Psoas muscle (tissue), 8 donors: ENCODE measurements around the gene NCSTN. TPM values are rescaled to one million over a fixed set of nuclear protein-coding genes. Genes with fewer than 3 reads are reported as not detected.

Source experiments
- ATAC-seq, 4 donors: fragments of 200-7000 bp; cut with Tn5 transposase; one replicate each; pipeline ENCODE4 v1.9.1; 2020; ENCODE audit warnings: moderate library complexity in 3 of 4, mild to moderate bottlenecking in 2 of 4
- DNase-seq, 2 donors: peaks; one replicate each; pipeline ENCODE4 v3.0.0-alpha.2; 2020
- H3K27ac ChIP-seq: fragments of 200-600 bp; one replicate; pipeline ENCODE4 v1.8.0; 2022
- H3K27me3 ChIP-seq, 3 donors: fragments of 200-600 bp in 1 of 3; one replicate each; pipeline versions ENCODE4 v1.6.1 to v1.8.0; 2013 to 2022; ENCODE audit warnings: low read length in 2 of 3, mild to moderate bottlenecking in 2 of 3, moderate library complexity in 1 of 3; ENCODE audit not compliant: insufficient read depth in 3 of 3
- H3K36me3 ChIP-seq, 2 donors: fragments of 200-600 bp in 1 of 2; one replicate each; pipeline versions ENCODE4 v1.6.1 to v1.8.0; 2013 to 2022; ENCODE audit warnings: low read depth in 1 of 2, mild to moderate bottlenecking in 1 of 2, moderate library complexity in 1 of 2; ENCODE audit not compliant: insufficient read depth in 1 of 2
- H3K4me1 ChIP-seq: fragments of 200-600 bp; one replicate; pipeline ENCODE4 v1.8.0; 2022
- H3K4me3 ChIP-seq: fragments of 200-600 bp; one replicate; pipeline ENCODE4 v1.8.0; 2022; ENCODE audit warnings: mild to moderate bottlenecking
- H3K9me3 ChIP-seq: fragments of 200-600 bp; one replicate; pipeline ENCODE4 v1.8.0; 2022
- WGBS, 3 donors: extraction: QIAGEN DNeasy Blood & Tissue Kit; methylation state at CpG; one replicate each; pipeline versions ENCODE4 v1.1.6 to v1.1.7; 2013; 5-methylcytosine and 5-hydroxymethylcytosine counted together
- intact Hi-C, 2 donors: fragments of 100-400 bp; cut with DNase I; formaldehyde crosslinking; loops; one replicate each; pipeline versions ENCODE4 v1.11.0 to v1.14.2; 2022
- polyA plus RNA-seq, 3 donors: library from polyadenylated mRNA; stranded (reverse); fragments of 200-250 nt; gene quantifications; one replicate each; pipeline ENCODE4 v1.2.3, GENCODE V29; 2013
- total RNA-seq, 4 donors: library from RNA; stranded (reverse); fragmentation: NEBNext Ultra II Directional in 2 of 4; extraction: Animal tissue kit (Norgen Biotek cat#: 25700) in 2 of 4; gene quantifications; one replicate each; pipeline versions ENCODE4 v1.2.1 to v1.2.4, GENCODE V29; 2021 to 2023
- TF ChIP-seq, protein P1 (sequence below): fragments of 200-600 bp; IDR thresholded peaks from one replicate; pipeline ENCODE4 v1.8.0; 2022; ENCODE audit warnings: antibody characterized with exemption
- donor health status: healthy with polysubstance abuse.
- donor health status: DM: no; HTN: no; CAD: no; lungs with moderate emphysema.
- donor health status: Bipolar disorder and iron deficiency.
- donor health status: healthy.
- donor health status: DM: yes; HTN: yes; CAD: no.
- donor health status: DM: no; HTN: no; CAD: no.
- donor health status: DM: no; HTN: no; CAD: no.
- donor health status: DM: yes; HTN: yes; CAD: no.

The NCSTN gene
- total and polyA plus RNA-seq, 7 donors, result 23.5 to 49.8 (median 33.6) TPM

DNA sequence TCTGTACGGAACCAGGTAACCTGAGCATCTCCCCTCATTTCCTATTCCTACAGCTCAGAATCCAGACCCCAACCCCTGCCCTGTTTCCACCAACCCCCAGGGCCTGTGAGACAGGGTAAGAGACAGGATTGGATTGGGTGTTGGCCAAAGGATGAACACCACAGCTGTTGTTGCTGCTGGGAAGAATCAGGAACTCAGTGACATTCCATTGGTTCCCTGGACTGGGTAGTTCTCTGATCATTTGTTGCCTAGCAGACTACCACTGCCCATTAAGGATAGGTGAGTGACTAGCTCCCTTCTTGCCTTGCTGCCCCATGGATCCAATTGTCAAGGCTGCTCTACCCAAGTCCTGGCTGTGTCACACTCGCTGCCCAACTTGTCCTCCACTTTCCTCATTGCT lies 10.0 kb downstream of the NCSTN start:
- no peak overlapping the region for H3K4me3 ChIP-seq
- H3K9me3 ChIP-seq, result no peaks in the 10 kb centered on the region
- H3K4me1 ChIP-seq, result peaks cover 32% of the 10 kb centered on the region
- H3K27me3 ChIP-seq, result no peaks in the 10 kb centered on the region
- DNase-seq, result no peak
- ATAC-seq, result peak; percentile 32 to 61 (median 48)
- WGBS, 3 donors, result 75 to 86% (median 79%) methylated on average over 2 of the region's 2 CpGs
- intact Hi-C loops, result no loop called here
- H3K27ac ChIP-seq, result no peak overlapping the region
- TF ChIP-seq, protein P1, sequence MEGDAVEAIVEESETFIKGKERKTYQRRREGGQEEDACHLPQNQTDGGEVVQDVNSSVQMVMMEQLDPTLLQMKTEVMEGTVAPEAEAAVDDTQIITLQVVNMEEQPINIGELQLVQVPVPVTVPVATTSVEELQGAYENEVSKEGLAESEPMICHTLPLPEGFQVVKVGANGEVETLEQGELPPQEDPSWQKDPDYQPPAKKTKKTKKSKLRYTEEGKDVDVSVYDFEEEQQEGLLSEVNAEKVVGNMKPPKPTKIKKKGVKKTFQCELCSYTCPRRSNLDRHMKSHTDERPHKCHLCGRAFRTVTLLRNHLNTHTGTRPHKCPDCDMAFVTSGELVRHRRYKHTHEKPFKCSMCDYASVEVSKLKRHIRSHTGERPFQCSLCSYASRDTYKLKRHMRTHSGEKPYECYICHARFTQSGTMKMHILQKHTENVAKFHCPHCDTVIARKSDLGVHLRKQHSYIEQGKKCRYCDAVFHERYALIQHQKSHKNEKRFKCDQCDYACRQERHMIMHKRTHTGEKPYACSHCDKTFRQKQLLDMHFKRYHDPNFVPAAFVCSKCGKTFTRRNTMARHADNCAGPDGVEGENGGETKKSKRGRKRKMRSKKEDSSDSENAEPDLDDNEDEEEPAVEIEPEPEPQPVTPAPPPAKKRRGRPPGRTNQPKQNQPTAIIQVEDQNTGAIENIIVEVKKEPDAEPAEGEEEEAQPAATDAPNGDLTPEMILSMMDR, result no peak
- H3K36me3 ChIP-seq, result peaks cover 37 to 98% of the 10 kb centered on the region in 2 donors

DNA sequence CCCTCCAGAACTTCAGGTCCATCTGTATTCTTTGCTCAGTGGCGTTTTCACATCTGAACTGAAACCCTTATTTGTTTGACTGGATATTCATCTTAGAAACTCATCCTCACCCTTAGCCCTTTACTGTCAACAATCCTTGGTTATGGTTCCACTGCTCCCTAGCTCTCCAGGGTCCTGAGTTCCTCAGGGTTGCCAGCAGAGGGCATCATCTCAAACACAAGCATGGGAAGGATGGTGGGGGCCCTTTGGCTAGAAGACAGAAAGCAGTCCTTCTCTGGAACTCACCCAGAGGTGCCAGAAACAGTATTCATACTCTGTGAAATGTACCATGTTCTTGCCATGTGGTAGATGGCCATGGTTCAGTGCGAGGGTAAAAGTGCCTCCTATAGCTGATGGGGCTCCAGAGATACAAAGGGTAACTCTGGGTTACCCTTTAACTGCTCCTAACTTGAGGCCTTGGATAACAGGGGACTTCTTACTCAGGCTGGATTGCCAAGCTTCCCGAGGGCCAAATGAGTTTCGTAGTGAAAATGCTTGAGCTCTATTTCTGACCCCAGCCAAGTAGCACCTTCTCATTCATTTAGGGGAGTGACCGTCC lies 11.3 kb downstream of the NCSTN start:
- H3K4me1 ChIP-seq, result peaks cover 27% of the 10 kb centered on the region
- TF ChIP-seq, protein P1, result peak; percentile 33
- no peaks in the 10 kb centered on the region for H3K27me3 ChIP-seq
- no peak for ATAC-seq
- H3K36me3 ChIP-seq, result peaks cover 40 to 98% of the 10 kb centered on the region in 2 donors
- no peaks in the 10 kb centered on the region for H3K9me3 ChIP-seq
- intact Hi-C loops, result no loop called here
- WGBS, 3 donors, result 56 to 68% (median 58%) methylated on average over 5 of the region's 5 CpGs
- no peak overlapping the region for H3K4me3 ChIP-seq
- DNase-seq, result no peak
- no peak overlapping the region for H3K27ac ChIP-seq

DNA sequence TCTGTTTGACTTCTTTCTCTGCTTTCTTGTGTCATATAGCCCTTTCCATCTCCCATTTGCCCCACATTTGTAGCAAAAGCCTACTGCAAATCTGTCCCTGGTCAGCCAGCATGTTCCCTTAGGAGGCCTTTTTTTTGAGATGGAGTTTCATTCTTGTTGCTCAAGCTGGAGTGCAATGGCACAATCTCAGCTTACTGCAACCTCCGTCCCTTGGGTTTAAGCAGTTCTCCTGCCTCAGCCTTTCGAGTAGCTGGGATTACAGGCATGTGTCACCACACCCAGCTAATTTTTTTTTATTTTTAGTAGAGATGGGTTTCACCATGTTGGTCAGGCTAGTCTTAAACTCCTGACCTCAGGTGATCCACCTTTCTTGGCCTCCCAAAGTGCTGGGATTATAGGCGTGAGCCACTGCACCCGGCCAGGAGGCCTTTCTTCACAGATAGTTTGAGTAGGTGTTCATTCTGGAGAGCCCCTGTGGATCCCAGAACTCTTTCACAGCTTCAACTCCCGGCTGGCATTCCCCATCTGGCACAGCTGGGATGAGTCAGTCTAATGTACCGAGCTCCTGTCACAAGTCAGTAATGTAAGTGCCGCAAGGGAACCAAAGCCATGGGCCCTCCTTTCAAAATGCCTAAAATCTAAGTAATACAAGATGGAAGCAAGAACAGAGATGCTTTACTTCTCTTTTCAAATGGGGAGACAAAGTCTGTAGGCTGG lies 14.3 kb downstream of the NCSTN start:
- no peak overlapping the region for H3K4me3 ChIP-seq
- H3K4me1 ChIP-seq, result peaks cover 1% of the 10 kb centered on the region
- 57 to 71% (median 62%) methylated on average over 7 of the region's 7 CpGs for WGBS, 3 donors
- H3K9me3 ChIP-seq, result no peaks in the 10 kb centered on the region
- TF ChIP-seq, protein P1, result no peak
- ATAC-seq (no peak), DNase-seq (no peak)
- H3K27ac ChIP-seq, result no peak overlapping the region
- H3K36me3 ChIP-seq, result peaks cover 37 to 85% of the 10 kb centered on the region in 2 donors
- H3K27me3 ChIP-seq, result no peaks in the 10 kb centered on the region
- intact Hi-C loops, result no loop called here

DNA sequence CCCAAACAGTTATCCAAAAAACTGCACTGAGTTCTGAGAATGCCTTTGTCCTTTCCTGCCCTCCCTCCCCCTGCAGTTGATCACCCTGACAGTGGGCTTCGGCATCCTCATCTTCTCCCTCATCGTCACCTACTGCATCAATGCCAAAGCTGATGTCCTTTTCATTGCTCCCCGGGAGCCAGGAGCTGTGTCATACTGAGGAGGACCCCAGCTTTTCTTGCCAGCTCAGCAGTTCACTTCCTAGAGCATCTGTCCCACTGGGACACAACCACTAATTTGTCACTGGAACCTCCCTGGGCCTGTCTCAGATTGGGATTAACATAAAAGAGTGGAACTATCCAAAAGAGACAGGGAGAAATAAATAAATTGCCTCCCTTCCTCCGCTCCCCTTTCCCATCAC lies 14.9 kb downstream of the NCSTN start:
- H3K4me3 ChIP-seq, result no peak overlapping the region
- H3K9me3 ChIP-seq, result no peaks in the 10 kb centered on the region
- H3K36me3 ChIP-seq, result peaks cover 31 to 80% of the 10 kb centered on the region in 2 donors
- TF ChIP-seq, protein P1, result no peak
- no peak for ATAC-seq
- H3K27me3 ChIP-seq, result no peaks in the 10 kb centered on the region
- WGBS, 3 donors, result 70 to 75% (median 74%) methylated on average over 4 of the region's 4 CpGs
- intact Hi-C loops, result no loop called here
- no peak for DNase-seq
- no peak overlapping the region for H3K27ac ChIP-seq
- no peaks in the 10 kb centered on the region for H3K4me1 ChIP-seq
